ENCODE results near the gene SIPA1L3.

GRCh38 chr19:37933937-37934358 lies 26.9 kb downstream of the SIPA1L3 start:
- TF ChIP-seq, protein P1, sequence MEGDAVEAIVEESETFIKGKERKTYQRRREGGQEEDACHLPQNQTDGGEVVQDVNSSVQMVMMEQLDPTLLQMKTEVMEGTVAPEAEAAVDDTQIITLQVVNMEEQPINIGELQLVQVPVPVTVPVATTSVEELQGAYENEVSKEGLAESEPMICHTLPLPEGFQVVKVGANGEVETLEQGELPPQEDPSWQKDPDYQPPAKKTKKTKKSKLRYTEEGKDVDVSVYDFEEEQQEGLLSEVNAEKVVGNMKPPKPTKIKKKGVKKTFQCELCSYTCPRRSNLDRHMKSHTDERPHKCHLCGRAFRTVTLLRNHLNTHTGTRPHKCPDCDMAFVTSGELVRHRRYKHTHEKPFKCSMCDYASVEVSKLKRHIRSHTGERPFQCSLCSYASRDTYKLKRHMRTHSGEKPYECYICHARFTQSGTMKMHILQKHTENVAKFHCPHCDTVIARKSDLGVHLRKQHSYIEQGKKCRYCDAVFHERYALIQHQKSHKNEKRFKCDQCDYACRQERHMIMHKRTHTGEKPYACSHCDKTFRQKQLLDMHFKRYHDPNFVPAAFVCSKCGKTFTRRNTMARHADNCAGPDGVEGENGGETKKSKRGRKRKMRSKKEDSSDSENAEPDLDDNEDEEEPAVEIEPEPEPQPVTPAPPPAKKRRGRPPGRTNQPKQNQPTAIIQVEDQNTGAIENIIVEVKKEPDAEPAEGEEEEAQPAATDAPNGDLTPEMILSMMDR (IDR thresholded peaks at IDR 0.05; ENCODE audit: low read length) = no peak
- TF ChIP-seq EZH2 (IDR thresholded peaks at IDR 0.05; ENCODE audit: borderline replicate concordance, low read length) = no peak

All from OCI-LY1 (cell line).